GM18858 (cell line): ENCODE measurements around the gene MRPL24.

Experiments used
- ATAC-seq: cut with Tn5 transposase; IDR thresholded peaks from one replicate; pipeline ENCODE4 v1.9.1; 2021; ENCODE audit not compliant: unreplicated experiment

MRPL24 gene

DNA sequence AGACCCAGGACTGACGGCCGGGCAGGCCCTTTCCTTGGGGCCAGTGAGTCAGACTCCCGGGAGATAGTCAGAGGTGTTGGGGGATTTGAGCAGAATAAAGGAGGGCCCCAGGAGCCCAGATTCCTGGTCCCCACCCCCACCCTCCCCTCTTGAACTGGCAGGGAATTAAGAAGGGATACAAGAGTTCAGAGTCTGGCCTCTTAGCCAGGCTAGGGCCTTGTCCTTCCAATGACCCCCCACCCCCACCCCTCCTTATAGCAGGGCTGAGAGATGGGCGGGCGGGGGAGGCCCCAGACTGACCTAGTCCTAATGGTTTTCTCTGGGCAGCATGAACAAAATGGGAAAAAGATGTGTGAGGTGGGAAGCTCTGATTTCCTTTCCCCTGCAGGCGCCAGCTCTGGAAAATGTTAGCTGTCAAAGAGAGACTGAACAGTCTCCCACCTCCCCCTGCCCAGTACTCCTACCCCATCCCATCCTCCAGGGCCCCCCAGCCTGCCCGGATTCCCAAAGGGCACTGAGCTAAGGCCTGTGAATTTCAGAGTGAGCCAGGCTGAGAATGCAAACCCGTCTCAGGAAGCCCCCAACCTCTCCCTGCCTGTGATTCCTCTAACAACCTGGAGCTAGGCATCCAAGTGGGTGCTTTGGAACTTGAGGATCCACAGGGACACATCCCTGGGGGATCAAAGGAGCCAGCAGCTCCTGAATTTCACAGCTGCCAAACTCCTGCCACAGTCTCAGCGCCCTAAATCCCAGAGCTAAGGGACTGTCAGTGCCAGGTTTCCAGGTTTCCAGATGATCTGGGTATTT lies 29.7 kb downstream of the MRPL24 start:
- ATAC-seq, result no peak

DNA sequence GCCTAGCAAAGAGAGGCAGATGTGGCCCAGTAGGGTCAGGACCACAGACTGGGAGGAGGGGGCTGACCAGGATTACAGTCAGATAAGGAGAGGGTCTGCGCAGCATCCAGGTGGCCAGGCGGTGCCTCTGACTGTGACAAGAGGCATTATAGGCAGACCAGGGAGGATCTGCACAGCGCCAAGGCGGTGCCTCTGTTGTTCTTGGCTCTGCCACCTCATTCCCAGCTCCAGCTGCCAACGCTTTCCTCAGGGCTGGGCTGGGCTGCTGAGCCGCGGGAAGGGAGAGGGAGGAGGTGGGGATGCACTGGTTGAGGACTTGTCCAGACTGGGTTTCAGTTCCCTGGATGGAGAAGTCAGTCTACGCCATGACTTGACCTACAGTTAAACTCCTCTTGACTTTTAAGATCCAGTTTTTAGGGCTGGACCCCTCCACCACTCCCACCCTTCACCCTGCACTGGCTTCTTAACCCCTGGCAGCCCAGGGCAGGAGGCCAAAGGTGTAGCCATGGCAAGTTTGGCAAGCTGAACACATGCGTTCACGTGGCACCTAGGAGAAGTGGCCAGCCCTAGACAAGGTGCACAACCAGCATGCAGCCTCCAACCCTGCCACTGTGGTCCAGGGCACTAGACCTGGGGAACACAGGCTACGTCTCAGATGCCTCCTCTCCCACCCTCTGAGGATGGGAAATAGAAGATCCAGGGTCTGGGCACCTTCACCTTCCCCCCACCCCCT lies 31.0 kb downstream of the MRPL24 start:
- ATAC-seq, result no peak

DNA sequence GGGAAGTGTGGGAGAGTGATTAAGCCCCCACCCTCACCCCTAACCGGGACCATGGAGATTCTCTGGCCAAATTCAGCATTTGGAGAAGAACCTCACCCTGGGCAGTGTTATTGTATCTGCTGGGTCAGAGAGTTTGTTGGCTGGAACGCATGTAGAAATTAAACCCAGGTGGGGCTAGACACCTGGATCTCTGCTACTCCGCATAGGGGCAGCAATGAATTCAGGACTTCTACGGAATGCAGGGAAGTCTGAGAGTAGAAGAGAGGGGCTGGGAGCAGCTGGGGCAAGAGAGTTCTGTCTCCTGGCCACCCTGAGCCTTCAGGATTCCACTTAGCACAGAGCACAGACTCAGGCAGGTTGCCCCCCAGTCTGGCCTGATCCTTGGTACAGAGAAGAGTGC lies 31.9 kb downstream of the MRPL24 start:
- no peak for ATAC-seq

DNA sequence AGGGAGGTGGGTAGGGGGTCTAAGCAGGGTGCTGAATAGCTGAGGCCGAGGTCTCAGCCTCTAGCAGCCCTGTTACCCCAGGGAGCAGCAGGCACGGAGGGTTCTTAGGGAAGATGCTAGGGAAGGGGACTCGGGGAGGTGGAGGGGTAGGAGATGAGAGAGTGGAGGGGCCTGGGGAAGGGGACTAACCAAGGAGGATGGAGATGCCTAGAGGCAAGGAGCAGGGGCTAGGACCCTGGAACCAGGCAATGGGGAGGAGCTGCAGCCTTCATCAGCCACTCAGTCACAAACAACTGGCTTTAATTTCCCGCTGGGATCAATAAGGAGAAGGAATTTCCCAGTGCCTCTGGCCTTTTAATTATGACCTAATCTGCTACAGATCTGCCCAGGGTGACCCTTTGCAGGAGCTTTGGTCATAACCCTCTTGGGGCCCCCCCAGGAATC lies 32.6 kb downstream of the MRPL24 start:
- ATAC-seq, result no peak

DNA sequence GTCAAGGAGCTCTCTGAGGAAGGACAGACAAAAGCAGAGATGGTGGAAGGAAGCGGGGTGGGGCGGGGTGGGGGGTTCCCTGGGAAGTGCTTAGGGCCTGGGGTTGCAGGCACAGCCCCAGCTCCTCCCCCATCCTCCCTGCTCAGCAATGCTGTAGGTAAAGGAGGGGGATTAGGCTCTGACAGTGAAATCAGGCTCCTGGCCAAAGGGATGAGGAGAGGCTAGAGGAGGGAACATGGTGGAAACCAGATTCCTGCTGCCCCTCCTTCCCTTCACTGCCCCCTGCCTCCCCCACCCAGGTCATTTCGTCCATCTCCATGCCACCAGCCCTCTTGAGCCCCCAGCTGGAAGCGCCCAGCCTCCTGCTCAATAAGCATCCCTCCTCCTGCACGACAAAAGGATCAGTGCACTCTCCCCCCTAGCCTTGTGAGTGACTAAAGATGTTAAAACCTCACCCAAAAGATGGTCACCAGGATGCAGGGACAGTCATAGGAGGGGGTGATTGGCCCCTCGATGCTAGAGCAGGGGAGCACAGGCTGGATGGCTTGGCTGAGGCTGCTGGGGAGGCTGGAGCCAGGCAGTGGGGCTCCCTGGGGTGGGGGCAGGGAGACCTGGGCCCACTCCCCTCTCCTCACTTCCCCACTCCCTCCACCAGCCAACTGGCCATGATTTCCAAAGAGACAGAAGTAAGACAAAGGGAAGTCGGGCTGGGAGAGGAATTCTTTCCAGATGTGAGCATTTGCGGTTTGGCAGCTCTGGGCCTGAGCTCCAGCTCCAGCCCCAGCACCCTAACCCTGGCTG lies 33.3 kb downstream of the MRPL24 start:
- no peak for ATAC-seq

DNA sequence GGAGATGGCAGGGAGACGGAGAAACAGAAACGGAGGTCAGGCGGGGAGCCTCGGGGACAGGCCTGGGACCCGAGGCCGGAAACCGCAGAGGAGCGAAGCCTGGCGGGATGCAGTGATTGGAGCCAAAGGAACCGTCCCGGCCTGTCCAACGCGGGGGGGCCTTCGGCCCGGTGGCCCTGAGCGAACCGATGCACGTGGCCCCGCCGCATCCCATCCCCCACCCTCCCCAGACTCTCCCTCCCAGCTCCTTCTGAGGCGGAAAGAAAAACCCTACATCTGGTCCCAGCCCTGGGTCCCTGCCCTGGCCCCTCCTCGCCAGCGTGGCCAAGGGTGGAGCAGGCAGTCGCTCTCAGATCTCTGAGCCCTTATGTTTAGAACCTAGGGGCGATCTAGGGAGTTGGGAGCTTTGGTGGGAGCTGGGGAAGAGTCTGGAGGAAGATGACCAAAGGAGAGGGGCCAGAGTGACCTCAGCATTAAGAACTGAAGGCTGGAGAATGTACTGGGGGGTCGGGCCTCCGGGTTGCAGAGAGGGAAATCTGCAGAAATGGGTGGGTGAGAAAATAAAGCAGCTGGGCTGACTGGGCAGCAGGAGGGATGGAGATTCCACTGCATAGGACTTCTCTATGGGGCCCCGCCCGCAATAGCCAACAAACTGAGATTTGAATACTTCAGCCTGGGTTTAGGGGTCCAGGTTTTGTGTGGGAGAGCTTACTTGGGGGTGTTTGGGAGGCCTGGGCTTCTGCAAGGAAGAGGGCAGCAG lies 34.1 kb downstream of the MRPL24 start:
- no peak for ATAC-seq

DNA sequence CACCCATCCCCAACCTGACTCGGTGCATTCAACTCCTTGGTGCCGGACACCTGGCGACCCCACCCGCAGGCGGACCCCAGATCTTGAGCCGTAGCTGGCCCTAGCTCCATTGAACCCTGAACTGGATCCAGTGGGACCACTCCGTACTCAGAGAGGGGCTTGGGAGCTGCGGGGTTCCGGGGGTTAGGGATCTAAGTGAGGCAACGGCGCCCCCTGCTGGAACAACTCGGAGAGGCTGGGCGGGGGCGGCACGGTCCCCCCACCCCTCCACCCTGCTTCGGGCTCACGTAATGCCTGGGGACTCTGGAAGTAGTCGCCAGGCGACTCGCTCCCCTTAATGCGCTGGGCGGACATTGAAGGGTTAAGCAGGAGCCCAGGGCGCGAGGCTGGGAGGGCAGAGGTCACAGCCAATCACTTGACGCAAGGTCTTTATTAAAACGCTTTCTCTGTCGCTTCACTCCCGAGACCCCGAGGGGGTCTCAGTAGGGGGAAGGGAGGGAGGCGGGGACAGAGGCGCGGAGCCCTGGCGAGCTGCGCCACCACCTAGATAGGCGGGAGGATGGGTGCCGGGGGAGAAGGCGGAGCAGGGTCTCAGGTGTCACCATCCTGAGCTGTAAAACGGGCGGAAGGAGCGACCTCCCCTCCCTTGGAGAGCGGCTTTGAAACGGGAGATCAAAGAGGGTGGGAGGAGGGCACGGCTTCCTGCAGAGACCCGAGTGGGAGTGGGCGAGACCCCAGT lies 34.8 kb downstream of the MRPL24 start:
- ATAC-seq, result no peak

DNA sequence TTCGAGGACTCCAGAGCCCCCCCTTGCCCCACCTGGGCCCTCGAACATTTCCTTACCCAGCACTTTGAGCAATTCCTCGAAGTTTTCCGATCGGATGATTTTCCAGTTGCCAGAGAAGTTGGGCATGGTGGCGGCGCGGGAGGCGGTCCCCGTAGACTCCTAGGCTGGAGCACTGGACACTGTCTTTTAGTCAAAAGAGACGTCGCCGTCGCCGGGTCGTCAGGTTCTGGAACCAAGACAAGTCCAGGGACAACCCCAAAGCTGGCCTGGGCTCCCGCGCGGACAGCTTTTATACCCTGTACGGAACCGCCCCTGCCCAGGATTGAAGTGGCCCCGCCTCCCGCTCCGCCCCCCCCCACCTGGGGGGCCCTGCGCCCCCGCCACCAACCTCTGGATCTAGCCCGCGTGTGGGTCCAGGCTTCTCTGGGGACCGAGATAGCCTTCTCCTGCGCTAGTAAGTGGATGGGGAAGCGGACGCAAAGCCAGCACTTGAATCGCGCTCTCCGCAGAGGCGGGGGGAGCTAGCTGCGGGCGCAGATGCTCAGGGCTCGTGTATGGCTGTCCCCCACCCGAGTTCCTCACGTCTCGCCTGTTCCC lies 35.5 kb downstream of the MRPL24 start, which contains the start of gene CRABP2:
Gene CRABP2, minus strand, starts transcription at position 263 of the 597 bp plus-strand sequence. Its CDS starts 137 bp downstream, at position 126.
- ATAC-seq, result no peak

DNA sequence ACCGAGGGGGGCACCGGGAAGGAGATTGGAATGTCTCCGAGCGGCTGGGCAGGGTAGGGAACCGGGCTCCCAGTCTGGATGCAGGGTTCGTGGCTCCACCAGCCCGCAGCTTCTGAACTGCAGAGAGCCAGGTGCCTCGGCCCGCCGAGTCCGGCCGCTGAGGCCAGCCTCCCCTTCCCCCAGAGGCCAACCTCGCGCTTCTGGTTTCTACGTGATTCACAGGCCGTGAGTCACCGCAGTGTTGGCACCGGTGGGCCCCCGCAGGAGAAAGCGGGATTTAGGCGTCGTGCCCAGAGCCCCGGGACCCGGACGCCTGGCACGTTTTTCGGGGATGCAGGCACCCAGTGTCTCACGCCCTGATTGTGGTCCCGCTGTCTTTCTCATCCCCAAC lies 36.0 kb downstream of the MRPL24 start:
- no peak for ATAC-seq

DNA sequence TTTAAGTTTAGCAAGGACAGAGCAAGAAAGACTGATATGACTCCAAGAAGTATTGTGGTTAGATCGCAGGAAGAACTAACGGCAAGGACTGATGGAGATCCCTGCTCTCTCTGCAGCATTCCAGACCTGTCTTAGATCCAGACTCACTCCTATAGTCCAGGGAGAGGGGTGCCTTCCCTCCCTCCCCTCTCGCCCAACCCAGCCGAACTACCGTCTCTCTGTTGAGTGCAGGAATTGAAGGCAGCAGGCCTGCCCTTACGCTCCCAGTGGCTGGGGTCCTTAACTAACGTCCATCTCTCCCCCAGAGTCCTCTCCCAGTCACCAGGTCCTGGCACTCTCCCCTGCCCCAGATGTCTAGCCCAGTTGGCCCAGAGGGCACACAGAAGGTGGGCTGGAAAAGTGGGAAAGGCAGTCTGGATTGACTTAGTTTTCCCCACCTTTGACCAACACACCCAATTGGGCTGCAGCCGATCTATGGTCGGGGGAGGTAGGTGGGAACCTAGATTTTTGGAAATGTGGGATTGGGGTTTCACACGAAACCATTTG lies 36.6 kb downstream of the MRPL24 start:
- ATAC-seq, result no peak

DNA sequence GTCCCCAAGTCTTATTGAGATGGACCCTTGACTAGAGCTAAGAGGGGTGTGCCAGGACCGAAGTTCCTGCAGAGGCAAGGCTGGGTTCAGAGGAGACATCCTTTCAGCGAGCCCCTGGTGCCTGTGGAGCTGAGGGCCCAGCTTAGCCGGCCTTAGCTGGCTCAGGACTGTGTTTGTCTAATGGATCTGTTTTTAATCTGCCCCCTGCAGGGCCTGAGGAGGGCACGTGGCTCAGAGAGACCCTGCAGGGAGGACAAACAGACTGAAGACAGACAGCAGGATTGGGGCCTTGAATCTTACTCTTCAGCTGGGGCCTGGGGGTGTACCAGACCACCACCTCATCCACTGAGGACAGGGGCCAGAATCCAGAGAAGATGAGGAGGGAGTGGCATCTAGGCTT lies 37.1 kb downstream of the MRPL24 start:
- ATAC-seq, result no peak

DNA sequence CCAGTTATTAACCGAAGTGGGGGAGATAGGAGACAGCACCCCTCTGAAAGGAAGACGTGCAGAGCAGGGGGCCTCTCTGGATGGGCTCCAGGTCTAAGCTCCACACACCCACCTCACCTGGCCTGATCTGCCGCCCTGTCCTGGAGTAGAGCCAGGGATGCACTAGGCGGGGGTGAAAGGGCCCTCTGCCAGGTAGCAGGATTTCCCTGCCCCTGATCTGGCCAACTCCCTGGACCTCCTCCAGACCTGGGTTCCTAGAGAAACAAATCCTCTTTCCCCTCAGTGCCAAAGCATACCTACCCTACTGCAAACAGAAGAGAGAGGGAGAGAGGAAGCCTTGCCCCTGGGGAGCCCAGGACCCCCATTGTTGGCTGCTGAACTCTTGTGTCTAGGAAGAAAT lies 37.6 kb downstream of the MRPL24 start:
- no peak for ATAC-seq

DNA sequence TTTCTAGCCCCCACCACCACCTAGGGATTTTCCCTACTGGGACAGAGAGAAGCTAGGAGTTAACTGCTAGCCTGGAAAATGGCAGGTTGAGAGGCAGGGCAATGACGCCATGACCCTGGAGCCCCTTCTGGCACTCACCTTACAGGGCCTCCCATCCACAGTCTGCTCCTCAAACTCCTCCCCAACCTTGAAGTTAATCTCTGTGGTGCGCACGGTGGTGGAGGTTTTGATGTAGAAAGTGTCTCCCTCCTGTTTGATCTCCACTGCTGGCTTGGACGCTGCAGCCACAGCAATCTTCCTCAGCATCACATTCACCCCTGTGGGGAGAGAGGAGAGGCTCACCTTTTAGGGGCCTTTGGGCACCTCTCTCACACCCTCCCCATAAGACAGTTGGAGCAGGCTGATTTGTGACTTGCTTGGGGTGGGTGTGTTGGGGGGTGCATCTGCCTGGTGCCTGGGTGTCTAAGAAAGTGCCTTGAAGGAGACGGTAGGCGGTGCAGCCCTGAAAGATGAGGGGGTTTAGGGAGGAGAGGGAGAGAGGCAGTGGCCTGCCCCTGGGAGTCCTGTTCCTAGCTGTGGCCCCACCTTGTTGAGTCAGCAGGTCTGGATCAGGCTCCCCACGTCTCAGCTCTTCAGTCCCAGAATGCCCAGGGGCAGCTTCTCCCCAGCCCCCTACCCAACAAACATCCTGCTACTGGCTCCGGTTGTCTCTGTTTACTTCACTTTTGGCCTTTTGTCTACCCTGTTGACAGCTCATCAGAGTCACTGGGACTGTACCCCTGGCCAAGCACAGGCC lies 40.0 kb downstream of the MRPL24 start:
- ATAC-seq, result no peak

DNA sequence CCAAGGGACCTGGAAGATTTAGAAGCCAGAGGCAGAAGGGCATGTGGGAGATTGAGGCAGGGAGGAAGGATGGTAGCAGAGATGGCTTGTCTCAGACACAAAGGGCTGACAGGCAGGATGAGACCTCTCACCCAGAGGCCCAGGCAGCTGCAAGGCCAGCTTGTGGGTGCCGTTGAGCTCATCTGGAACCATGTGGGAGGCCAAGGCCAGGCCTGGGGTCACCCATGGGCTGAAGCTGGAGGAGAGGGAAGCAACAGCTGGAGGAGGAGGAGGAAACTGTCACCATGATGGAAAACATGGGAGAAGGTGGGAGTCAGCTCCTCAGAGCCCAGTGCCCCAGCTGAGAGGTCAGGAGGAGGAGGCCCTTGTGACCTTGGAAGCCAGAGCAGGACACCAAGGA lies 41.9 kb downstream of the MRPL24 start:
- ATAC-seq, result no peak

DNA sequence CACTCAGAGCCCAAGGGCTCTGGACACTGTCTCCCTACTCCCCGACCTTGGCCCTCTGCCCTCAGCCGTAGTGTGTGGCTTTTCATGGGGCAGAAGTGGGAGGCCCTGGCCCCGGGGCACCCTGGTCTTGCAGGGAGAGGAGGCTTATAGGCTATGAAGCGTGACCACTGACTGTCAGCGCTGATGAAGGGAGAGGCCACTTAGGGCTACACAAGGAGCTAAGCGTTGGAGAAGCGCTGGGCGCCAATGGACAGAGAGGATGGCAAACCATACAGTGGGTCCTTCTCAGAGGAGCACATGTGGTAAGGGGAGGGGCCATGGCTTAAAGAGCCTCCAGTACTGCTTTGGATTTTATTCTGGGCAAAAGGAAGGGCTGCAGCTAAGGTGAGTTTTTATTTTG lies 43.4 kb downstream of the MRPL24 start:
- ATAC-seq, result no peak

DNA sequence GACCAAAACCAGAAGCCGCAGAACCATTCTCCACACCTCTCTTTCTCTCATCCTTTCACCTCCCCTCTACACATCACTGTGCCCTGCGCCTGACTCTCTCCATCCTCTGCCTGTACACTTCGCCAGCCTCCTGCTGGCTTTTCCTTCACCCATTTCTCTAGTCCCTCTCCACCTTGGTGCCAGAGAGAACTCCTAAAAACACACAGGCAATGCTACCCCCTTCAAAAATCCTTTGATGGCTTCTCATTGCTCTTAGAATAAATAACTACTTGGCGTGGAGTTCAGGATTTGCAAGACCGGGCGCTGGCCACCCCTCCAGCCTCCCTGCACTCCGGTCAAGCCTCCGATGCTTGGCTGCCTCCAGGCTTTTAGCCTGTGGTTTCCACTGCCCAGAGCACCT lies 44.1 kb downstream of the MRPL24 start:
- no peak for ATAC-seq

DNA sequence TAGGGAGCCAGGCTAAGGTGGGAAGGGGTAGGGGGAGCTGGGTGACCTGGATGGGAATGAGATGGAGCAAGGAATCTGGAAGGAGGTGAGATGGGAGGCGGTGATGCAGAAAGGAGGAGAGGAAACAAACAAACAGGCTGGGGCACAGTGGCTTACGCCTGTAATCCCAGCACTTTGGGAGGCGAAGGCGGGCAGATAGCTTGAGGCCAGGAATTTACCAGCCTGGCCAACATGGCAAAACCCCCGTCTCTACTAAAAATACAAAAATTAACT lies 46.3 kb downstream of the MRPL24 start:
- ATAC-seq, result no peak

DNA sequence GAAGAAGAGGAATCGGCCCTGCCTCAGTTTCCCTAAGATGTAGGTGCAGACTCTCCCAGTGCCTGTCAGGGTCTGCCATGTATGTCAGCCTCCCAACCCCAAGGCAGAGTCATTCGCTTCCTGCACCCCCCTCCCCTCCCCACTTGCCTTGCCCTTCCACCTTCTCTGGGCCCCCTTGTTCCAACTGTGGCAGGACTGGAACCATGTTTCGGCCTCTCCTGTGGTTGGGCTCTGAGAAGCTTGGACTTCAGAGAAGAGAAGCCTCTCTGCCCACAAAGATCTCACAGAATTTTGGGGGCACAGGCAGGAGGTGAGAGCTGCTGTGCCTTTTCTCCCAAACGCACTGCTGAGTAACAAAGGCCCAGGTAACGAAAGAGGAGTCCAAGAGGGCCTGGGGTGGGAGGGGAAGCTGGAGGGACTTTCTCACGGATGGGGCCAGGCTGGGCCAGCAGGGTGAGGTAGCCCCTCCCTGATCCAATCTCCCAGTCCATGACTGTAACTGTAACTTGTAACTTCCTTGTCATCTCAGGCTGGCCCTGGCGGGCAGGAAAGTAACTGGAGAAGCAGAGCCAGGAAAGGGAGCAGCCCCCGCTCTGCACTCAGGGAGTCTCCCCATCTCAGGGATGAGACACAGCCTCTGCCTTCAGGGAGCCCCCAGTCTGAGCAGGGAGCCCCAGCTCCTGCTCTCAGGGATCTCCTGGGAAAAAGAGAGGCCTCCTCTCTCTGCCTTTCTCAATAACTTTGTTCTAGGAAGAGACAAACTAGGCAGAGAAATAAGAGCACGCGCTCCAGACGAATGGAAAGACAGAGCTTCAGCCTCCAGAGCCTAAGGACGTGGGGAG lies 46.8 kb downstream of the MRPL24 start:
- ATAC-seq, result no peak
